SK-N-SH (cell line): ENCODE results near the gene PLEKHM3. TPM values are rescaled to one million over a fixed set of nuclear protein-coding genes. Genes with fewer than 3 reads are reported as not detected.

Experiments
- CTCF ChIA-PET: fragments of 300-600, 350-600 bp; formaldehyde crosslinking; extraction: SDS; loops from one replicate; lab custom pipeline; 2021; lab: Yijun Ruan, JAX
- POLR2A ChIA-PET: fragments of 350-600 bp; sonication (Branson Sonifier 250); formaldehyde crosslinking; extraction: SDS; loops from one replicate; lab custom pipeline; 2020; ENCODE audit warnings: antibody characterized with exemption, inconsistent platforms; lab: Yijun Ruan, JAX
- DNase-seq: peaks from one replicate; pipeline ENCODE4 v3.0.0; 2012
- H2AFZ ChIP-seq: fragments of 200-600 bp; sonication (generic); 2 replicates; pipeline ENCODE4 v1.8.1; 2016; ENCODE audit warnings: antibody characterized with exemption, mild to moderate bottlenecking, low read depth
- H3F3A ChIP-seq: fragments of 200-600 bp; sonication (generic); replicated peaks from 2 replicates; pipeline ENCODE3; 2016; ENCODE audit warnings: antibody characterized with exemption, mild to moderate bottlenecking; ENCODE audit not compliant: insufficient read depth
- H3K27ac ChIP-seq, 2 experiments: fragments of 200-500 bp in 1 of 2; fragments of 200-600 bp in 1 of 2; sonication (Bioruptor generic) in 1 of 2; sonication (generic), shearing (Covaris generic) in 1 of 2; 2 replicates each; pipeline versions ENCODE4 v1.5.1 to v1.6.1; 2014 to 2016; ENCODE audit warnings: low read depth in 2 of 2, inconsistent platforms in 1 of 2, low read length in 1 of 2, mild to moderate bottlenecking in 1 of 2, mixed read lengths in 1 of 2
- H3K27me3 ChIP-seq: fragments of 200-600 bp; sonication (generic), shearing (Covaris generic); 2 replicates; pipeline ENCODE4 v1.6.1; 2016; ENCODE audit warnings: mixed run types; ENCODE audit not compliant: insufficient read depth
- H3K36me3 ChIP-seq, 2 experiments: fragments of 200-500 bp in 1 of 2; fragments of 200-600 bp in 1 of 2; sonication (Bioruptor generic) in 1 of 2; sonication (generic) in 1 of 2; replicated peaks in 1 of 2; 2 replicates each; pipeline versions ENCODE3 to v1.5.1; 2014 to 2016; ENCODE audit warnings: low read length in 1 of 2, mild to moderate bottlenecking in 1 of 2; ENCODE audit not compliant: insufficient read depth in 2 of 2, control insufficient read depth in 1 of 2
- H3K4me1 ChIP-seq, 2 experiments: fragments of 200-500 bp in 1 of 2; fragments of 200-600 bp in 1 of 2; sonication (Bioruptor generic) in 1 of 2; sonication (generic), shearing (Covaris generic) in 1 of 2; 2 replicates each; pipeline versions ENCODE4 v1.5.1 to v1.6.1; 2014 to 2016; ENCODE audit warnings: low read depth in 1 of 2, low read length in 1 of 2, mixed run types in 1 of 2; ENCODE audit not compliant: insufficient read depth in 2 of 2, control insufficient read depth in 1 of 2
- H3K4me2 ChIP-seq: fragments of 200-600 bp; sonication (generic), shearing (Covaris generic); 2 replicates; pipeline ENCODE4 v1.6.1; 2017; ENCODE audit warnings: mixed run types
- H3K4me3 ChIP-seq, 2 experiments: fragments of 200-500 bp in 1 of 2; fragments of 200-600 bp in 1 of 2; sonication (Bioruptor generic) in 1 of 2; sonication (generic), shearing (Covaris generic) in 1 of 2; 2 replicates each; pipeline versions ENCODE4 v1.5.1 to v1.8.1; 2014 to 2016; ENCODE audit warnings: low read depth in 2 of 2, inconsistent platforms in 1 of 2, low read length in 1 of 2, mild to moderate bottlenecking in 1 of 2, mixed read lengths in 1 of 2, moderate library complexity in 1 of 2
- H3K79me2 ChIP-seq: fragments of 200-600 bp; sonication (generic); 2 replicates; pipeline ENCODE4 v1.8.1; 2017; ENCODE audit warnings: mild to moderate bottlenecking; ENCODE audit not compliant: insufficient read depth
- H3K9ac ChIP-seq: fragments of 200-600 bp; sonication (generic); 2 replicates; pipeline ENCODE4 v1.6.1; 2017; ENCODE audit warnings: mixed run types
- H3K9me2 ChIP-seq: fragments of 200-600 bp; sonication (generic); 2 replicates; pipeline ENCODE4 v1.6.1; 2017; ENCODE audit warnings: mixed run types
- H3K9me3 ChIP-seq: fragments of 200-600 bp; sonication (generic); 2 replicates; pipeline ENCODE4 v1.6.1; 2017; ENCODE audit warnings: mixed run types, mild to moderate bottlenecking, moderate library complexity
- H4K20me1 ChIP-seq: fragments of 200-600 bp; sonication (generic); 2 replicates; pipeline ENCODE4 v1.6.1; 2017; ENCODE audit warnings: mild to moderate bottlenecking, mixed run types; ENCODE audit not compliant: insufficient read depth
- CHD2 ChIP-seq: fragments of 150-350 bp; IDR thresholded peaks from 2 replicates; pipeline ENCODE4 v1.6.1; 2018; ENCODE audit warnings: low read length; ENCODE audit not compliant: partially characterized antibody
- ELF1 ChIP-seq: IDR thresholded peaks from 2 replicates; pipeline ENCODE4 v1.4.0; 2012
- EP300 ChIP-seq, 2 experiments: IDR thresholded peaks; 2 replicates each; pipeline versions ENCODE4 v1.4.0 to v1.6.1; 2012; ENCODE audit warnings: borderline replicate concordance in 1 of 2, low read depth in 1 of 2, low read length in 1 of 2
- FOSL2 ChIP-seq: IDR thresholded peaks from 2 replicates; pipeline ENCODE4 v1.4.0; 2012; ENCODE audit warnings: low read depth, mild to moderate bottlenecking, moderate library complexity, borderline replicate concordance
- FOXM1 ChIP-seq: IDR thresholded peaks from 2 replicates; pipeline ENCODE4 v1.4.0; 2012; ENCODE audit warnings: low read depth, mild to moderate bottlenecking
- GABPA ChIP-seq: IDR thresholded peaks from 2 replicates; pipeline ENCODE4 v1.4.0; 2012; ENCODE audit warnings: low read depth, mild to moderate bottlenecking
- JUND ChIP-seq: IDR thresholded peaks from 2 replicates; pipeline ENCODE4 v1.4.0; 2012
- MXI1 ChIP-seq: IDR thresholded peaks from 2 replicates; pipeline ENCODE4 v1.6.1; 2012; ENCODE audit warnings: mild to moderate bottlenecking, low read depth, low read length, improper control_type of control experiment
- NFIC ChIP-seq: IDR thresholded peaks from 2 replicates; pipeline ENCODE4 v1.4.0; 2012; ENCODE audit warnings: borderline replicate concordance
- NRF1 ChIP-seq: IDR thresholded peaks from 2 replicates; pipeline ENCODE4 v1.6.1; 2012; ENCODE audit warnings: low read depth, mild to moderate bottlenecking, low read length
- POLR2AphosphoS5 ChIP-seq: IDR thresholded peaks from 2 replicates; pipeline ENCODE4 v1.6.1; 2012; ENCODE audit warnings: low read depth, low read length
- RAD21 ChIP-seq: IDR thresholded peaks from 2 replicates; pipeline ENCODE4 v1.6.1; 2012; ENCODE audit warnings: mild to moderate bottlenecking, low read length
- RCOR1 ChIP-seq: fragments of 150-350 bp; IDR thresholded peaks from 2 replicates; pipeline ENCODE4 v1.6.1; 2017; ENCODE audit warnings: antibody characterized with exemption, low read length
- RFX5 ChIP-seq: IDR thresholded peaks from 2 replicates; pipeline ENCODE4 v1.6.1; 2012; ENCODE audit warnings: mild to moderate bottlenecking, improper control_type of control experiment, low read length
- RXRA ChIP-seq: IDR thresholded peaks from 2 replicates; pipeline ENCODE4 v1.4.0; 2012; ENCODE audit warnings: low read depth, mild to moderate bottlenecking, borderline replicate concordance
- SMC3 ChIP-seq: IDR thresholded peaks from 2 replicates; pipeline ENCODE4 v1.6.1; 2012; ENCODE audit warnings: low read depth, low read length, improper control_type of control experiment
- TCF12 ChIP-seq: IDR thresholded peaks from 2 replicates; pipeline ENCODE4 v1.4.0; 2012
- TEAD4 ChIP-seq: IDR thresholded peaks from 2 replicates; pipeline ENCODE4 v1.4.0; 2012; ENCODE audit warnings: mild to moderate bottlenecking, borderline replicate concordance; ENCODE audit not compliant: insufficient read depth
- YY1 ChIP-seq: IDR thresholded peaks from 2 replicates; pipeline ENCODE4 v1.4.0; 2012; ENCODE audit warnings: low read depth, mild to moderate bottlenecking
- WGBS: methylation state at CpG from one replicate; pipeline ENCODE4 v1.1.6; 2017; ENCODE audit warnings: low lambda C conversion rate; 5-methylcytosine and 5-hydroxymethylcytosine counted together
- polyA plus RNA-seq, 3 experiments: library from polyadenylated mRNA; depleted of rRNA; stranded (reverse); fragments of >200 nt; gene quantifications; 2 replicates each; pipeline ENCODE4 v1.2.3, GENCODE V29; 2012
- TF ChIP-seq, protein P1 (sequence below): IDR thresholded peaks from 2 replicates; pipeline ENCODE4 v1.4.0; 2012; ENCODE audit warnings: low read depth, borderline replicate concordance
- TF ChIP-seq, protein P2 (sequence below): IDR thresholded peaks from 2 replicates; pipeline ENCODE4 v1.4.0; 2012; ENCODE audit warnings: low read depth, borderline replicate concordance
- TF ChIP-seq, protein P3 (sequence below): IDR thresholded peaks from 2 replicates; pipeline ENCODE4 v1.4.0; 2012; ENCODE audit warnings: low read depth
- TF ChIP-seq, protein P4 (sequence below): fragments of 150-350 bp; IDR thresholded peaks from 2 replicates; pipeline ENCODE4 v1.6.1; 2016; ENCODE audit warnings: mild to moderate bottlenecking, low read depth, low read length

PLEKHM3 gene
- polyA plus RNA-seq, 1 of the 3 experiments (the other 2 are of a cell fraction) = 1.9 TPM

DNA sequence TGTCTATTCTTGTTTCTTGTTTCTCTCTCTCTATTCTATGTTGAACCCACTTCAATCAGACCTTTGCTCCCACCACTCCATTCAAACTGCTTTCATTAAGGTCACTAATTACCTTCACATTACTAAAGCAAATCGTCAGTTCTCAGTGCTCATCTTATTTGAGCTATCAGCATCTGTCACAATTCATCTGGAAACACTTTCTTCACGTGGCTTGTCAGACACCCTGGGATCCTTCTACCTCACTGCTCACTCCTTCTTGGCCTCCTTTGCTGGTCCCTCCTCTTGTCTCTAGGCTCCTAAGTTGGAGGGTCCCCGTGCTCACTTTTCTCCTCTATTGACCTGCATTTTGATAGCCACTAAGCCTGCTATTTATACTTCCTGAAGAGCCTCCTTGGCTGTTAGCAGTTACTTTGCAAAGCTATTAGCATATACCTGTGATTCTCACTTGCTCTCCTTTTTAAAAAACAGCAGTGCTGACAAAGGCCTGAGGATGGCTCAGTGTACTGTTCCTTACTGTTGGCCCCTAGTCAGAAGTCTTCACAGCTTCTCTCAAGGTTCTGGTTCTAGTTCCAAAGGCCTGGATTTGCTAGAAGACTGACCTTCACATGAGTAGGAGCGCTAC is 80.2 kb downstream of the PLEKHM3 start:
- Histone ChIP-seq H3K9ac (no peak overlapping the region), H3K27ac (no peak overlapping the region), H3K9me3 (no peaks in the 10 kb centered on the region), H3K4me3 (no peak overlapping the region), H2AFZ (no peak overlapping the region), H3F3A (no peaks in the 10 kb centered on the region), H3K4me1 (peaks cover 0 to under 1% of the 10 kb centered on the region in 2 experiments; a peak in 1 of 4 replicates)
- TF ChIP-seq TCF12 = no peak
- no peak for TF ChIP-seq RAD21
- TF ChIP-seq RCOR1 = no peak
- no peak for TF ChIP-seq ELF1
- no peak for TF ChIP-seq RXRA
- no peak for TF ChIP-seq FOXM1
- TF ChIP-seq, protein P1, sequence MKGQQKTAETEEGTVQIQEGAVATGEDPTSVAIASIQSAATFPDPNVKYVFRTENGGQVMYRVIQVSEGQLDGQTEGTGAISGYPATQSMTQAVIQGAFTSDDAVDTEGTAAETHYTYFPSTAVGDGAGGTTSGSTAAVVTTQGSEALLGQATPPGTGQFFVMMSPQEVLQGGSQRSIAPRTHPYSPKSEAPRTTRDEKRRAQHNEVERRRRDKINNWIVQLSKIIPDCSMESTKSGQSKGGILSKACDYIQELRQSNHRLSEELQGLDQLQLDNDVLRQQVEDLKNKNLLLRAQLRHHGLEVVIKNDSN = no peak
- no peak for TF ChIP-seq EP300 (IDR thresholded peaks at IDR 0.05; ENCODE audit: borderline replicate concordance in 1 of 2, low read depth in 1 of 2, low read length in 1 of 2)
- TF ChIP-seq POLR2AphosphoS5 = no peak
- TF ChIP-seq MXI1 = no peak
- TF ChIP-seq, protein P2, sequence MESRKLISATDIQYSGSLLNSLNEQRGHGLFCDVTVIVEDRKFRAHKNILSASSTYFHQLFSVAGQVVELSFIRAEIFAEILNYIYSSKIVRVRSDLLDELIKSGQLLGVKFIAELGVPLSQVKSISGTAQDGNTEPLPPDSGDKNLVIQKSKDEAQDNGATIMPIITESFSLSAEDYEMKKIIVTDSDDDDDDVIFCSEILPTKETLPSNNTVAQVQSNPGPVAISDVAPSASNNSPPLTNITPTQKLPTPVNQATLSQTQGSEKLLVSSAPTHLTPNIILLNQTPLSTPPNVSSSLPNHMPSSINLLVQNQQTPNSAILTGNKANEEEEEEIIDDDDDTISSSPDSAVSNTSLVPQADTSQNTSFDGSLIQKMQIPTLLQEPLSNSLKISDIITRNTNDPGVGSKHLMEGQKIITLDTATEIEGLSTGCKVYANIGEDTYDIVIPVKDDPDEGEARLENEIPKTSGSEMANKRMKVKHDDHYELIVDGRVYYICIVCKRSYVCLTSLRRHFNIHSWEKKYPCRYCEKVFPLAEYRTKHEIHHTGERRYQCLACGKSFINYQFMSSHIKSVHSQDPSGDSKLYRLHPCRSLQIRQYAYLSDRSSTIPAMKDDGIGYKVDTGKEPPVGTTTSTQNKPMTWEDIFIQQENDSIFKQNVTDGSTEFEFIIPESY = no peak
- TF ChIP-seq JUND = no peak
- TF ChIP-seq GABPA = no peak
- TF ChIP-seq, all 33 proteins: peak for 0
- Histone ChIP-seq H3K9me2 (no peaks in the 10 kb centered on the region), H3K27me3 (no peaks in the 10 kb centered on the region), H3K36me3 (no peaks in the 10 kb centered on the region), H3K4me2 (no peak overlapping the region), H4K20me1 (no peaks in the 10 kb centered on the region), H3K79me2 (no peaks in the 10 kb centered on the region)
- 90% methylated on average over 4 of the region's 4 CpGs for WGBS
- DNase-seq = no peak
- POLR2A ChIA-PET = no interaction called here
- CTCF ChIA-PET = interaction anchor here (1.6 kb wide), 1 partner anchor 15 kb away, joined by 3 read pairs; no protein-coding TSS in a partner anchor

DNA sequence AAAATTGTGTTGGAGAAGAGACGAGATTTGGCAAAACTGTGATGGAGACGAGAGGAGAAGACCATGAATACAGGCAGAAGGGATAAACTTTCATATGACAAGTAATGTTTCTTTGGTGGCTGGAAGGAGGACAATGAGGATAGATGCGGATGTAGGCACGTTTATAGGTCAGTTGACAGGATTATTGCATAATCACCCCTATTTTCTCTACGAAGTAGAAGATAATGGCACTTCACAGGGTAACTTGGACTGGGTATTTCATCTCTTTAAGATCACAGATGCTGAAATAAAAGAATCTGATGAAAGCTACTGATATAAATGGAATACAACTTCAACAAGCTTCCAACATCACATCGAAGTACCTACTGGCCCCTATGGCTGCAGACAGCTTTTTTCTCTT is 81.0 kb downstream of the PLEKHM3 start:
- Histone ChIP-seq H3K9ac (no peak overlapping the region), H2AFZ (no peak overlapping the region), H3K4me3 (no peak overlapping the region), H3K79me2 (no peaks in the 10 kb centered on the region), H3K27me3 (no peaks in the 10 kb centered on the region), H3K4me1 (peaks cover 0 to 5% of the 10 kb centered on the region in 2 experiments; a peak in 1 of 4 replicates), H3F3A (no peaks in the 10 kb centered on the region), H3K9me2 (no peaks in the 10 kb centered on the region), H4K20me1 (no peaks in the 10 kb centered on the region), H3K9me3 (no peaks in the 10 kb centered on the region), H3K36me3 (no peaks in the 10 kb centered on the region), H3K4me2 (no peak overlapping the region), H3K27ac (no peak overlapping the region)
- CTCF ChIA-PET = interaction anchor here (1.6 kb wide), 1 partner anchor 16 kb away, joined by 3 read pairs; no protein-coding TSS in a partner anchor
- no peak for DNase-seq
- POLR2A ChIA-PET = no interaction called here
- WGBS = 91% methylated on average over 6 of the region's 6 CpGs
- TF ChIP-seq EP300 (IDR thresholded peaks at IDR 0.05; ENCODE audit: borderline replicate concordance in 1 of 2, low read depth in 1 of 2, low read length in 1 of 2) (no peak), POLR2AphosphoS5 (no peak), MXI1 (no peak), FOSL2 (no peak), FOXM1 (no peak), SMC3 (no peak), RFX5 (no peak), JUND (no peak), TEAD4 (no peak), NRF1 (no peak), YY1 (no peak), CHD2 (no peak), ELF1 (no peak), NFIC (no peak), RCOR1 (no peak)
- TF ChIP-seq, protein P3, sequence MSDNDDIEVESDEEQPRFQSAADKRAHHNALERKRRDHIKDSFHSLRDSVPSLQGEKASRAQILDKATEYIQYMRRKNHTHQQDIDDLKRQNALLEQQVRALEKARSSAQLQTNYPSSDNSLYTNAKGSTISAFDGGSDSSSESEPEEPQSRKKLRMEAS = no peak
- TF ChIP-seq, protein P4, sequence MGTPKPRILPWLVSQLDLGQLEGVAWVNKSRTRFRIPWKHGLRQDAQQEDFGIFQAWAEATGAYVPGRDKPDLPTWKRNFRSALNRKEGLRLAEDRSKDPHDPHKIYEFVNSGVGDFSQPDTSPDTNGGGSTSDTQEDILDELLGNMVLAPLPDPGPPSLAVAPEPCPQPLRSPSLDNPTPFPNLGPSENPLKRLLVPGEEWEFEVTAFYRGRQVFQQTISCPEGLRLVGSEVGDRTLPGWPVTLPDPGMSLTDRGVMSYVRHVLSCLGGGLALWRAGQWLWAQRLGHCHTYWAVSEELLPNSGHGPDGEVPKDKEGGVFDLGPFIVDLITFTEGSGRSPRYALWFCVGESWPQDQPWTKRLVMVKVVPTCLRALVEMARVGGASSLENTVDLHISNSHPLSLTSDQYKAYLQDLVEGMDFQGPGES = no peak
